MCF 10A (cell line): ENCODE measurements around the gene CDCA7L. TPM values are rescaled to one million over a fixed set of nuclear protein-coding genes. Genes with fewer than 3 reads are reported as not detected.

Experiments
- BruUV-seq: library from RNA; stranded (reverse); fragments of 400-500 nt; replicated peaks from 2 replicates; lab custom pipeline; 2021; lab: Mats Ljungman, UMichigan
- CTCF ChIA-PET: fragments of 300-600 bp; sonication (Branson Sonifier 250); formaldehyde crosslinking; extraction: SDS; loops from one replicate; lab custom pipeline; 2021; ENCODE audit warnings: antibody characterized with exemption, inconsistent platforms; lab: Yijun Ruan, JAX
- POLR2A ChIA-PET: fragments of 300-600, 350-650 bp; sonication (Branson Sonifier 250); formaldehyde crosslinking; extraction: SDS; loops from one replicate; lab custom pipeline; 2020; ENCODE audit warnings: antibody characterized with exemption, inconsistent platforms; lab: Yijun Ruan, JAX
- DNase-seq: peaks from one replicate; pipeline ENCODE4 v3.0.0-alpha.2; 2018; ENCODE audit not compliant: unreplicated experiment
- H3K27ac Mint-ChIP-seq: one replicate; pipeline ENCODE4 v1.8.0; 2022; ENCODE audit warnings: mild to moderate bottlenecking, low read depth, mixed read lengths; ENCODE audit not compliant: unreplicated experiment
- H3K27me3 Mint-ChIP-seq: one replicate; pipeline ENCODE4 v1.8.0; 2022; ENCODE audit warnings: mixed read lengths; ENCODE audit not compliant: insufficient read depth, unreplicated experiment
- H3K36me3 Mint-ChIP-seq: one replicate; pipeline ENCODE4 v1.8.0; 2022; ENCODE audit warnings: mild to moderate bottlenecking, moderate library complexity, mixed read lengths; ENCODE audit not compliant: insufficient read depth, unreplicated experiment
- H3K4me1 Mint-ChIP-seq: one replicate; pipeline ENCODE4 v1.8.0; 2022; ENCODE audit warnings: mixed read lengths; ENCODE audit not compliant: insufficient read depth, unreplicated experiment
- H3K4me3 Mint-ChIP-seq: one replicate; pipeline ENCODE4 v1.8.0; 2022; ENCODE audit warnings: mild to moderate bottlenecking, moderate library complexity, mixed read lengths; ENCODE audit not compliant: unreplicated experiment
- H3K9me3 Mint-ChIP-seq: one replicate; pipeline ENCODE4 v1.8.0; 2022; ENCODE audit warnings: mixed read lengths; ENCODE audit not compliant: unreplicated experiment
- intact Hi-C: fragments of 100-400 bp; cut with micrococcal nuclease; formaldehyde crosslinking; loops from 2 replicates; pipeline ENCODE4 v1.14.1; 2022
- total RNA-seq: library from RNA; stranded (reverse); gene quantifications from 2 replicates; pipeline ENCODE4 v1.2.3, GENCODE V29; 2022
- TF ChIP-seq, protein P1 (sequence below): fragments of 200-600 bp; IDR thresholded peaks from one replicate; pipeline ENCODE4 v1.8.0; 2022; ENCODE audit warnings: antibody characterized with exemption, mild to moderate bottlenecking; ENCODE audit not compliant: unreplicated experiment

CDCA7L gene
- total RNA-seq, 1 experiment from 2014 or later: 43.6 TPM

DNA sequence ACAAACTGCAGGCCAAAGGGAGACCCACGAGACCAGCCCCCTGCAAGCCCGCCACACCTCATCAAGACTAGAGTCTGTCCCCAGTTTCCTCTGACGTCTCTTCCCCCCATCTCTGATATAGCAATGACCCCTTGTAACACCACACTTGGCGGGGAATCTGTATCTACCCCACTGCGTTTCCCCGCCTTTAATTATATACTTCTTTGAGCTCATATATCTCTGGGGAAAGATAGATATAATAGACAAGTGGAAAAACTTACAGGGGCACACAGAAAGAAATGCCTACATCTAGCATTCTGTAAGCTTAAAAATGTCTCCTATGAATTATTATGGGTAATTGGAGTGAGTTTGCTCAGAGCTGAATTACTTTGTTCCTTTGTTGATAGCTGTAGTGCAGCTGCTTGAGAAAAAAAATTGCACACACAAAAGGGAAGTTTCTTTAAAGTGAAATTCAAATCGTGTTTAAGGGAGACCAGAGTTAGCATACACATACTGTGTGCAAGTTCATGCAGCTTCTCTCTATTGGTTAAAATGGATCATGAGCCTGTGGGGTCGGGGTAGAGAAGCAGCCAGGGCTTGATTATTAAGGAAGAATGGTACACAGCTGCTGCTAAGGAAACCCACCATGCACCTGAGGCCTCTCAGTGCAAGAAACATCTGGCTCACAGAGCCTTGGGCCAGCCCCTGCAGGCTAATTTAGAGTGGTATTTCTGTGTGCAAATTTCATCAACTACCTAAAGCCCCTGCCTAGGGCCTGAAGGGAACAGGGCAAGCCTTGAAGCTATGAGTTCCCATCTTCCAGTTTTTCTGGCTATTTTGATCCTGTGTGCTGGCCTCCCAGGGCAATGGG, 32.5 kb downstream of the CDCA7L start:
- TF ChIP-seq, protein P1, sequence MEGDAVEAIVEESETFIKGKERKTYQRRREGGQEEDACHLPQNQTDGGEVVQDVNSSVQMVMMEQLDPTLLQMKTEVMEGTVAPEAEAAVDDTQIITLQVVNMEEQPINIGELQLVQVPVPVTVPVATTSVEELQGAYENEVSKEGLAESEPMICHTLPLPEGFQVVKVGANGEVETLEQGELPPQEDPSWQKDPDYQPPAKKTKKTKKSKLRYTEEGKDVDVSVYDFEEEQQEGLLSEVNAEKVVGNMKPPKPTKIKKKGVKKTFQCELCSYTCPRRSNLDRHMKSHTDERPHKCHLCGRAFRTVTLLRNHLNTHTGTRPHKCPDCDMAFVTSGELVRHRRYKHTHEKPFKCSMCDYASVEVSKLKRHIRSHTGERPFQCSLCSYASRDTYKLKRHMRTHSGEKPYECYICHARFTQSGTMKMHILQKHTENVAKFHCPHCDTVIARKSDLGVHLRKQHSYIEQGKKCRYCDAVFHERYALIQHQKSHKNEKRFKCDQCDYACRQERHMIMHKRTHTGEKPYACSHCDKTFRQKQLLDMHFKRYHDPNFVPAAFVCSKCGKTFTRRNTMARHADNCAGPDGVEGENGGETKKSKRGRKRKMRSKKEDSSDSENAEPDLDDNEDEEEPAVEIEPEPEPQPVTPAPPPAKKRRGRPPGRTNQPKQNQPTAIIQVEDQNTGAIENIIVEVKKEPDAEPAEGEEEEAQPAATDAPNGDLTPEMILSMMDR: no peak
- intact Hi-C loops: no loop called here
- DNase-seq: no peak
- ChIA-PET POLR2A (interaction anchor here (1.5 kb wide), 1 partner anchor 32 kb away, joined by 5 read pairs; the partner anchor contains the start of gene CDCA7L), CTCF (interaction anchor here (0.6 to 1.5 kb wide), 3 partner anchors 12 to 916 kb away, joined by 3 to 5 read pairs (median 5); no protein-coding TSS in a partner anchor)
- no peak overlapping the region for H3K27ac Mint-ChIP-seq
- no peaks in the 10 kb centered on the region for H3K9me3 Mint-ChIP-seq
- no peak overlapping the region for H3K4me3 Mint-ChIP-seq
- peaks cover 38% of the 10 kb centered on the region for H3K36me3 Mint-ChIP-seq
- H3K4me1 Mint-ChIP-seq: peaks cover 5% of the 10 kb centered on the region
- BruUV-seq: no TSS peak
- no peaks in the 10 kb centered on the region for H3K27me3 Mint-ChIP-seq

GRCh38 chr7:21912305-21912704, 33.4 kb downstream of the CDCA7L start:
- no peaks in the 10 kb centered on the region for H3K9me3 Mint-ChIP-seq
- TF ChIP-seq, protein P1: no peak
- peaks cover 45% of the 10 kb centered on the region for H3K36me3 Mint-ChIP-seq
- CTCF ChIA-PET: interaction anchor here (0.6 to 1.5 kb wide), 4 partner anchors 13 to 915 kb away, joined by 3 to 5 read pairs (median 4); no protein-coding TSS in a partner anchor
- H3K4me1 Mint-ChIP-seq: peaks cover 5% of the 10 kb centered on the region
- POLR2A ChIA-PET: interaction anchor here (1.5 kb wide), 1 partner anchor 33 kb away, joined by 5 read pairs; the partner anchor contains the start of gene CDCA7L
- intact Hi-C loops: no loop called here
- H3K27me3 Mint-ChIP-seq: no peaks in the 10 kb centered on the region
- no peak overlapping the region for H3K27ac Mint-ChIP-seq
- DNase-seq: no peak
- BruUV-seq: no TSS peak
- H3K4me3 Mint-ChIP-seq: no peak overlapping the region

- H3K36me3 Mint-ChIP-seq: peaks cover 45% of the 10 kb centered on the region
- H3K27ac Mint-ChIP-seq: no peak overlapping the region
- intact Hi-C loops: no loop called here
- POLR2A ChIA-PET: interaction anchor here (1.5 kb wide), 1 partner anchor 34 kb away, joined by 5 read pairs; the partner anchor contains the start of gene CDCA7L
- no TSS peak for BruUV-seq
- peaks cover 5% of the 10 kb centered on the region for H3K4me1 Mint-ChIP-seq
- TF ChIP-seq, protein P1: no peak
- H3K9me3 Mint-ChIP-seq: no peaks in the 10 kb centered on the region
- no peaks in the 10 kb centered on the region for H3K27me3 Mint-ChIP-seq
- H3K4me3 Mint-ChIP-seq: no peak overlapping the region
- DNase-seq: no peak
- CTCF ChIA-PET: interaction anchor here (0.7 to 1.5 kb wide), 3 partner anchors 14 to 172 kb away, joined by 3 to 4 read pairs (median 3); no protein-coding TSS in a partner anchor
Observed at GRCh38 chr7:21911341-21911875, 34.3 kb downstream of the CDCA7L start.

DNA sequence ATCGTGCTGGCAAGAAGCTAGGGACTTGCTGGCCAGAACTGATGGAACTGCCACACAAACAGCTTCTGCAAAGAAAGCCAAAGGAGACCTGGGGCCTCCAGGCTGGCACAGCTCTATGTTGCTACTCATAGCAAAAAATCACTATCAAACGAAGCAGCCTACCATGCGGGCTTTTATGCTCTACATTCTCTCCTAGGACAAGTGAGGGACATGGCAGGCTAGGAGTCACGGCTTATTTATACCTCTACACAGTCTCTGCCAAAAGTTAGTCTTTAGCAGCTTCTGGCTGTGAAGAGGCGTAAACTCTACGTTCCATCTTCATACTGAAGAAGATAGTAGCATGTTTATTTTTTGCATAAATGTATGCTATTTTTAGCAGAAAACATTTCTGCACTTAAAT, 35.4 kb downstream of the CDCA7L start:
- peaks cover 54% of the 10 kb centered on the region for H3K36me3 Mint-ChIP-seq
- intact Hi-C loops: no loop called here
- H3K4me3 Mint-ChIP-seq: no peak overlapping the region
- H3K9me3 Mint-ChIP-seq: no peaks in the 10 kb centered on the region
- ChIA-PET POLR2A (interaction anchor here (0.6 kb wide), 1 partner anchor 924 kb away, joined by 3 read pairs; no protein-coding TSS in a partner anchor), CTCF (interaction anchor here (0.6 kb wide), 1 partner anchor 21 kb away, joined by 5 read pairs; no protein-coding TSS in a partner anchor)
- no TSS peak for BruUV-seq
- no peak for DNase-seq
- H3K27ac Mint-ChIP-seq: no peak overlapping the region
- peaks cover 5% of the 10 kb centered on the region for H3K4me1 Mint-ChIP-seq
- TF ChIP-seq, protein P1: no peak
- H3K27me3 Mint-ChIP-seq: no peaks in the 10 kb centered on the region
